ENCODE measurements around the gene ASCL5. TPM values are rescaled to one million over a fixed set of nuclear protein-coding genes. Genes with fewer than 3 reads are reported as not detected.

ASCL5 gene
- total and polyA plus RNA-seq, 2 of the 13 experiments (the other 11 are each of a cell fraction or from before 2014, with no cell fraction given) = not detected

DNA sequence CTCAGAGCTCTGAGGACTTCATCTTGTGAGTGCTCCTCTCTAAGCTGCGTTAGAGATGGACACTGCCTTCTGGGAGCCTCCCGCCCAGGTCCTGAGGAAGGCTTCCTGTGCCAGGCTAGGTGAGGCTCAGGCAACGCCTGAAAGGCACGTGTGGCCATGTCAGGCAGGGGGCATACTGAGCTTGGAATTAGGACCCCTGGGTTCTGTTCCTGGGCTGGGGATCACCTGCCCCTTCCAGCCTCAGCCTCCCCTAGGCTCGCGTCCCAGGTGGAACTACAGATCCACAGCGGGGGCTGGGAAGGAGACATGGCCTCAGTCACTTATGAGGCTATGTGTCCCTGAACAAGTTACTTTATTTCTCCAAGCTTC, 10.0 kb upstream of the ASCL5 start:
- ChIA-PET CTCF (ENCODE audit: low intra/inter-chr PET ratio, low total read pairs) (no interaction called here), POLR2A (no interaction called here)
- no peaks in the 10 kb centered on the region for H3K9me3 ChIP-seq (ENCODE audit: low read length)
- H3K27me3 ChIP-seq (ENCODE audit: control insufficient read depth in 1 of 2, insufficient read depth in 2 of 2, low read length in 2 of 2) = no peaks in the 10 kb centered on the region
- H3K36me3 ChIP-seq (replicated peaks in 1 of 2; ENCODE audit: control insufficient read depth in 1 of 2, insufficient read depth in 2 of 2, low read length in 2 of 2) = peaks cover 12 to 66% of the 10 kb centered on the region in 2 experiments
- FAIRE-seq = no peak
- in situ Hi-C loops (cut with HindIII; ENCODE audit: extremely low pct_ligation_motif_present, low pct_unique_long_range_greater_than_20kb) = no loop called here
- H3K9ac ChIP-seq (ENCODE audit: insufficient read depth, low read depth, low read length) = no peak overlapping the region
- ATAC-seq = no peak
- 98% methylated on average over 7 of the region's 7 CpGs for WGBS (ENCODE audit: low lambda C conversion rate)
- TF ChIP-seq PAF1 (CRISPR knock-in tag; IDR thresholded peaks at IDR 0.05) (no peak), KMT2B (CRISPR knock-in tag; IDR thresholded peaks at IDR 0.05) (no peak), ZNF143 (CRISPR knock-in tag; IDR thresholded peaks at IDR 0.05) (no peak), NFE2L2 (IDR thresholded peaks at IDR 0.05; ENCODE audit: low read length) (no peak), TBP (CRISPR knock-in tag; IDR thresholded peaks at IDR 0.05) (no peak), PPARG (CRISPR knock-in tag; conservative IDR thresholded peaks at IDR 0.05) (no peak), CBFB (CRISPR knock-in tag; IDR thresholded peaks at IDR 0.05) (no peak), TAF1 (CRISPR knock-in tag; IDR thresholded peaks at IDR 0.05) (no peak), ZNF44 (CRISPR knock-in tag; IDR thresholded peaks at IDR 0.05) (no peak), FOXK1 (CRISPR knock-in tag; IDR thresholded peaks at IDR 0.05; ENCODE audit: borderline replicate concordance, low read depth) (no peak)
- TF ChIP-seq, protein P1, sequence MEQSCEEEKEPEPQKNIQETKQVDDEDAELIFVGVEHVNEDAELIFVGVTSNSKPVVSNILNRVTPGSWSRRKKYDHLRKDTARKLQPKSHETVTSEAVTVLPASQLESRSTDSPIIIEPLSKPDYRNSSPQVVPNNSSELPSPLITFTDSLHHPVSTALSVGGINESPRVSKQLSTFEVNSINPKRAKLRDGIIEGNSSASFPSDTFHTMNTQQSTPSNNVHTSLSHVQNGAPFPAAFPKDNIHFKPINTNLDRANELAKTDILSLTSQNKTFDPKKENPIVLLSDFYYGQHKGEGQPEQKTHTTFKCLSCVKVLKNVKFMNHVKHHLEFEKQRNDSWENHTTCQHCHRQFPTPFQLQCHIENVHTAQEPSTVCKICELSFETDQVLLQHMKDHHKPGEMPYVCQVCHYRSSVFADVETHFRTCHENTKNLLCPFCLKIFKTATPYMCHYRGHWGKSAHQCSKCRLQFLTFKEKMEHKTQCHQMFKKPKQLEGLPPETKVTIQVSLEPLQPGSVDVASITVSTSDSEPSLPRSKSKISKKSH (CRISPR knock-in tag; IDR thresholded peaks at IDR 0.05; ENCODE audit: borderline replicate concordance) = no peak
- TF ChIP-seq, protein P2, sequence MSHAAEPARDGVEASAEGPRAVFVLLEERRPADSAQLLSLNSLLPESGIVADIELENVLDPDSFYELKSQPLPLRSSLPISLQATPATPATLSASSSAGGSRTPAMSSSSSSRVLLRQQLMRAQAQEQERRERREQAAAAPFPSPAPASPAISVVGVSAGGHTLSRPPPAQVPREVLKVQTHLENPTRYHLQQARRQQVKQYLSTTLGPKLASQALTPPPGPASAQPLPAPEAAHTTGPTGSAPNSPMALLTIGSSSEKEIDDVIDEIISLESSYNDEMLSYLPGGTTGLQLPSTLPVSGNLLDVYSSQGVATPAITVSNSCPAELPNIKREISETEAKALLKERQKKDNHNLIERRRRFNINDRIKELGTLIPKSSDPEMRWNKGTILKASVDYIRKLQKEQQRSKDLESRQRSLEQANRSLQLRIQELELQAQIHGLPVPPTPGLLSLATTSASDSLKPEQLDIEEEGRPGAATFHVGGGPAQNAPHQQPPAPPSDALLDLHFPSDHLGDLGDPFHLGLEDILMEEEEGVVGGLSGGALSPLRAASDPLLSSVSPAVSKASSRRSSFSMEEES (CRISPR knock-in tag; IDR thresholded peaks at IDR 0.05) = no peak
- TF ChIP-seq, protein P3, sequence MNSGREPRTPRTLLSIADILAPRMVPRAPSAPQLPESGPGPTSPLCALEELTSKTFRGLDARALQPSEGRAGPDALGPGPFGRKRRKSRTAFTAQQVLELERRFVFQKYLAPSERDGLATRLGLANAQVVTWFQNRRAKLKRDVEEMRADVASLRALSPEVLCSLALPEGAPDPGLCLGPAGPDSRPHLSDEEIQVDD (CRISPR knock-in tag; IDR thresholded peaks at IDR 0.05; ENCODE audit: borderline replicate concordance) = no peak
- TF ChIP-seq, protein P4, sequence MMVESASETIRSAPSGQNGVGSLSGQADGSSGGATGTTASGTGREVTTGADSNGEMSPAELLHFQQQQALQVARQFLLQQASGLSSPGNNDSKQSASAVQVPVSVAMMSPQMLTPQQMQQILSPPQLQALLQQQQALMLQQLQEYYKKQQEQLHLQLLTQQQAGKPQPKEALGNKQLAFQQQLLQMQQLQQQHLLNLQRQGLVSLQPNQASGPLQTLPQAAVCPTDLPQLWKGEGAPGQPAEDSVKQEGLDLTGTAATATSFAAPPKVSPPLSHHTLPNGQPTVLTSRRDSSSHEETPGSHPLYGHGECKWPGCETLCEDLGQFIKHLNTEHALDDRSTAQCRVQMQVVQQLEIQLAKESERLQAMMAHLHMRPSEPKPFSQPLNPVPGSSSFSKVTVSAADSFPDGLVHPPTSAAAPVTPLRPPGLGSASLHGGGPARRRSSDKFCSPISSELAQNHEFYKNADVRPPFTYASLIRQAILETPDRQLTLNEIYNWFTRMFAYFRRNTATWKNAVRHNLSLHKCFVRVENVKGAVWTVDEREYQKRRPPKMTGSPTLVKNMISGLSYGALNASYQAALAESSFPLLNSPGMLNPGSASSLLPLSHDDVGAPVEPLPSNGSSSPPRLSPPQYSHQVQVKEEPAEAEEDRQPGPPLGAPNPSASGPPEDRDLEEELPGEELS (CRISPR knock-in tag; IDR thresholded peaks at IDR 0.05) = no peak
- H4K20me1 ChIP-seq (ENCODE audit: insufficient read depth, low read length) = no peaks in the 10 kb centered on the region
- no peak overlapping the region for H3K27ac ChIP-seq (ENCODE audit: extremely low read length, insufficient read depth, low read length)
- intact Hi-C loops (cut with micrococcal nuclease; ENCODE audit: unreplicated experiment) = no loop called here
- H3K79me2 ChIP-seq (ENCODE audit: insufficient read depth, low read length) = no peaks in the 10 kb centered on the region
- H3K4me2 ChIP-seq (ENCODE audit: low read depth, low read length) = no peak overlapping the region
- DNase-seq (ENCODE audit: low spot score) = no peak
- H3K4me3 ChIP-seq (replicated peaks in 1 of 3; ENCODE audit: insufficient read depth in 1 of 3, low read depth in 2 of 3, low read length in 3 of 3) = no peak overlapping the region
- no TSS peak for BruUV-seq (replicated peaks)
- no peak overlapping the region for H2AFZ ChIP-seq (ENCODE audit: low read length)
- H3K4me1 ChIP-seq (ENCODE audit: insufficient read depth, low read length) = no peaks in the 10 kb centered on the region
